Spleen (tissue), 7 donors: ENCODE data around the gene RNASE7.

Experiments used
- POLR2A ChIP-seq, 3 donors: fragments of 450-650 bp; IDR thresholded peaks; one replicate each; pipeline ENCODE4 v1.5.1; 2017; ENCODE audit warnings: antibody characterized with exemption in 3 of 3, mild to moderate bottlenecking in 1 of 3
- TF ChIP-seq, protein P1 (sequence below), 11 experiments: fragments of 200-600 bp in 7 of 11; fragments of 450-650 bp in 4 of 11; sonication (generic) in 4 of 11; IDR thresholded peaks in 8 of 11; conservative IDR thresholded peaks in 3 of 11; 1 replicate in 7 of 11; 2 replicates in 4 of 11; pipeline versions ENCODE4 v1.4.0 to v1.8.0; 2016 to 2021; ENCODE audit warnings: antibody characterized with exemption in 11 of 11, inconsistent platforms in 4 of 11, mild to moderate bottlenecking in 1 of 11
- donor health status: DM: no; HTN: no; CAD: no; lungs with moderate emphysema.
- donor health status: DM: no; HTN: no; CAD: no.
- donor health status: DM: no; HTN: no; CAD: no.

DNA sequence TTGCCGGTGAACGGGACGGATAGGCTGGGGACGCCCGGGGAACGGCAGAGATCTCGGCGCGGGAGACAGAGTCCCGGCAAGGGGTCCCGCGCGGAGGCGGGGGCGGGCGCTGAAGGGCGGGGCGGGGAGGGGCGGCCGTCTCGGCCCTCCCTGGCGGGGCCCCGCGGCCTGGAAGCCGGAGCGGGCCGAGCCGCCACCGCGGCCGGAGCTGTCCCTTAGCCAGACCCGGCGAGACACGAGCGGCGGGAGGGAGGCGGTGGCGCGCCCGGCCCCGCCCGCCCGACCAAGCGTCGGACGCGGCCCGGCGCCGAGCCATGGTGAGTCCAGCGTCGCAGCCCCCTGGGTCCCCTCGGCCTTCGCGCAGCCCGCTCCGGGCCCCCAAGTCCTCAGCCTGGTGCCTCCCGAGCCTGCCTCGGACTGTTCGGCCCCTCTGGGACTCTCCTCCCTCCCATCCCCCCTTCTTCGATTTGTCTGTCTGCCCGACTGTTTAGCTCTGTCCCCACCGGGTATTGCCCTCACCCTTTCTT is 28.0 kb downstream of the RNASE7 start, which contains the start of gene ARHGEF40:
- TF ChIP-seq POLR2A (IDR thresholded peaks at IDR 0.05), result no peak
- TF ChIP-seq, protein P1, sequence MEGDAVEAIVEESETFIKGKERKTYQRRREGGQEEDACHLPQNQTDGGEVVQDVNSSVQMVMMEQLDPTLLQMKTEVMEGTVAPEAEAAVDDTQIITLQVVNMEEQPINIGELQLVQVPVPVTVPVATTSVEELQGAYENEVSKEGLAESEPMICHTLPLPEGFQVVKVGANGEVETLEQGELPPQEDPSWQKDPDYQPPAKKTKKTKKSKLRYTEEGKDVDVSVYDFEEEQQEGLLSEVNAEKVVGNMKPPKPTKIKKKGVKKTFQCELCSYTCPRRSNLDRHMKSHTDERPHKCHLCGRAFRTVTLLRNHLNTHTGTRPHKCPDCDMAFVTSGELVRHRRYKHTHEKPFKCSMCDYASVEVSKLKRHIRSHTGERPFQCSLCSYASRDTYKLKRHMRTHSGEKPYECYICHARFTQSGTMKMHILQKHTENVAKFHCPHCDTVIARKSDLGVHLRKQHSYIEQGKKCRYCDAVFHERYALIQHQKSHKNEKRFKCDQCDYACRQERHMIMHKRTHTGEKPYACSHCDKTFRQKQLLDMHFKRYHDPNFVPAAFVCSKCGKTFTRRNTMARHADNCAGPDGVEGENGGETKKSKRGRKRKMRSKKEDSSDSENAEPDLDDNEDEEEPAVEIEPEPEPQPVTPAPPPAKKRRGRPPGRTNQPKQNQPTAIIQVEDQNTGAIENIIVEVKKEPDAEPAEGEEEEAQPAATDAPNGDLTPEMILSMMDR (IDR thresholded peaks at IDR 0.05 in 8 of 11, conservative IDR thresholded peaks at IDR 0.05 in 3 of 11), result no peak
